ENCODE data around the gene RBM41. TPM values are rescaled to one million over a fixed set of nuclear protein-coding genes. Genes with fewer than 3 reads are reported as not detected.
"Not testable (repeated sequence)": the region's sequence is repeated elsewhere in the genome, so short reads cannot be mapped to it uniquely, and the experiment has no call there.

Gene RBM41
- total RNA-seq (2021) (31.2 and 31.5 TPM in 2 replicates), Bru-seq, nascent RNA (percentile 88 among the genes with signal in this experiment), BruChase-seq, experiment 1, labeled RNA remaining after a 2-hour chase (percentile 92 among the genes with signal in this experiment), BruChase-seq, experiment 2, labeled RNA remaining after a 6-hour chase (percentile 81 among the genes with signal in this experiment)
- long read RNA-seq, transcript RBM41-201 (7 exons, 1,662 nt) = major isoform, 7 of 25 reads
- long read RNA-seq, partial matches to known transcripts = 7 of 25 reads
- long read RNA-seq, other reads (novel, unspliced or antisense) = 11 of 25 reads

GRCh38 chrX:107118322-107119147 is at the start of gene RBM41:
TSS of gene RBM41 (minus strand) at chrX:107118822. CDS start at chrX:107118773, 49 bp downstream.
- H3K9me3 ChIP-seq (ENCODE audit: insufficient read depth, low read depth) = no peaks in the 10 kb centered on the region
- TF ChIP-seq EZH2 (IDR thresholded peaks at IDR 0.05; ENCODE audit: low read depth) = no peak
- TF ChIP-seq, protein P1, sequence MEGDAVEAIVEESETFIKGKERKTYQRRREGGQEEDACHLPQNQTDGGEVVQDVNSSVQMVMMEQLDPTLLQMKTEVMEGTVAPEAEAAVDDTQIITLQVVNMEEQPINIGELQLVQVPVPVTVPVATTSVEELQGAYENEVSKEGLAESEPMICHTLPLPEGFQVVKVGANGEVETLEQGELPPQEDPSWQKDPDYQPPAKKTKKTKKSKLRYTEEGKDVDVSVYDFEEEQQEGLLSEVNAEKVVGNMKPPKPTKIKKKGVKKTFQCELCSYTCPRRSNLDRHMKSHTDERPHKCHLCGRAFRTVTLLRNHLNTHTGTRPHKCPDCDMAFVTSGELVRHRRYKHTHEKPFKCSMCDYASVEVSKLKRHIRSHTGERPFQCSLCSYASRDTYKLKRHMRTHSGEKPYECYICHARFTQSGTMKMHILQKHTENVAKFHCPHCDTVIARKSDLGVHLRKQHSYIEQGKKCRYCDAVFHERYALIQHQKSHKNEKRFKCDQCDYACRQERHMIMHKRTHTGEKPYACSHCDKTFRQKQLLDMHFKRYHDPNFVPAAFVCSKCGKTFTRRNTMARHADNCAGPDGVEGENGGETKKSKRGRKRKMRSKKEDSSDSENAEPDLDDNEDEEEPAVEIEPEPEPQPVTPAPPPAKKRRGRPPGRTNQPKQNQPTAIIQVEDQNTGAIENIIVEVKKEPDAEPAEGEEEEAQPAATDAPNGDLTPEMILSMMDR (conservative IDR thresholded peaks at IDR 0.05) = no peak
- peaks cover 25% of the 10 kb centered on the region for H3K36me3 ChIP-seq (ENCODE audit: low read depth)
- H3K4me3 ChIP-seq = peak within 1 kb of the TSS; percentile 84
- H3K27me3 ChIP-seq (ENCODE audit: insufficient read depth, low read depth) = no peaks in the 10 kb centered on the region
- peak within 1 kb of the TSS; percentile 96 for H2AFZ ChIP-seq
- intact Hi-C loops (cut with micrococcal nuclease; ENCODE audit: unreplicated experiment) = loop anchor here (5.0 to 10.0 kb wide), 2 partner anchors 89 to 224 kb away; partner anchors contain the start of genes DNAAF6 and NUP62CL
- H3K79me2 ChIP-seq (ENCODE audit: low read depth) = peaks cover 20% of the 10 kb centered on the region
- BruUV-seq (replicated peaks) = TSS peak; percentile 47
- H3K4me2 ChIP-seq = peak within 1 kb of the TSS; percentile 95
- H3K27ac ChIP-seq = no peak within 1 kb of the TSS
- POLR2A ChIA-PET (ENCODE audit: unreplicated experiment) = interaction anchor here (0.7 kb wide), 1 partner anchor 177 kb away, joined by 5 read pairs; no protein-coding TSS in a partner anchor
- no peaks in the 10 kb centered on the region for H3K9me2 ChIP-seq (ENCODE audit: insufficient read depth)
- CTCF ChIA-PET = no interaction called here
- H3F3A ChIP-seq (ENCODE audit: insufficient read depth, low read depth) = no peaks in the 10 kb centered on the region; the same call in 1 of the 2 replicates
- peak; percentile 72 to 81 for DNase-seq
- H4K20me1 ChIP-seq (ENCODE audit: insufficient read depth) = no peaks in the 10 kb centered on the region
- H3K4me1 ChIP-seq (replicated peaks; ENCODE audit: insufficient read depth) = peaks cover 18% of the 10 kb centered on the region

- no peaks in the 10 kb centered on the region for H3K27me3 ChIP-seq (ENCODE audit: insufficient read depth, low read depth)
- no peaks in the 10 kb centered on the region for H3K9me3 ChIP-seq (ENCODE audit: insufficient read depth, low read depth)
- no peak overlapping the region for H3K4me2 ChIP-seq
- no peaks in the 10 kb centered on the region for H3K79me2 ChIP-seq (ENCODE audit: low read depth)
- no peaks in the 10 kb centered on the region for H3K4me1 ChIP-seq (replicated peaks; ENCODE audit: insufficient read depth)
- H3K9me2 ChIP-seq (ENCODE audit: insufficient read depth) = 0 out of 2 replicates have a peak, but pooled peaks cover 4% of the 10 kb centered on the region
- no TSS peak for BruUV-seq (replicated peaks)
- H3K4me3 ChIP-seq = no peak overlapping the region
- ChIA-PET CTCF (interaction anchor here (0.6 kb wide), 1 partner anchor 726 kb away, joined by 3 read pairs; no protein-coding TSS in a partner anchor), POLR2A (ENCODE audit: unreplicated experiment) (no interaction called here)
- no peak for TF ChIP-seq EZH2 (IDR thresholded peaks at IDR 0.05; ENCODE audit: low read depth)
- TF ChIP-seq, protein P1 (conservative IDR thresholded peaks at IDR 0.05) = no peak
- no peaks in the 10 kb centered on the region for H3F3A ChIP-seq (ENCODE audit: insufficient read depth, low read depth)
- H3K27ac ChIP-seq = no peak overlapping the region
- intact Hi-C loops (cut with micrococcal nuclease; ENCODE audit: unreplicated experiment) = no loop called here
- no peak for DNase-seq
- H4K20me1 ChIP-seq (ENCODE audit: insufficient read depth) = no peaks in the 10 kb centered on the region
- H2AFZ ChIP-seq = no peak overlapping the region
- no peaks in the 10 kb centered on the region for H3K36me3 ChIP-seq (ENCODE audit: low read depth)
Measured at GRCh38 chrX:107168257-107168656, 49.6 kb upstream of the RBM41 start.

DNA sequence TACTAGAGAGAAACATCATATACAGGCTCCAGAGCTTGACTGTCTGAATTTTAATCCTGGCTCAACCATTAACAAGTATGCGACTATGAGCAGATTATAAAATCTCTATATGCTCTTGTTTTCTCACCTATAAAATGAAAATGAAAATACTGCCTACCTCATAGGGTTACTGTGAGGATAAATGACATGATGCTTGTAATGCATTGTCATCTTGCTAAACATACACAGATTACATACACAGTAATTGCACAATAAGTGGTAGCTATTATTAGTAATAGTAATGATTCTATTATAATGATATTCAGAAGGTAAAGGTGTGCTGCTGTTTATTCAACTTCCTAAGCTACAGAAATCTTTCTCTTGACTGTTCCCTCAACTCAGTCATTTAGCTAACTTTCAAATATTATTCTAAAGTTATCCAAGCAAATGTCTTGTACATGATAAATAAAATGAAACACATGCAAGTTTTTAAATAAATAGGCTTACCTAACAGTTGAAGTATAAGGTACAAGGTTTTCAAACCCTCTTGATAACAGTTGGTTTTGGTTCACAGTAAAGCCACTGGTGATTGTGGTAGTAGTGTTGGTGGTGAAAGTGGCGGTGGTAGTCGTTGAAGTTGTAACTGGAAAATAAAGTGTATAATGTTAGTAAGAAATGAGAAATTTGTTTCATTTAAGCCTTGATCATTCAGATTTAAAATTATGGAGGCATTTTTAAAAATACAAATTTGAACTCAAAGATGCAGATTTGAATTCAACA is 48.7 kb upstream of the RBM41 start:
- no TSS peak for BruUV-seq (replicated peaks)

DNA sequence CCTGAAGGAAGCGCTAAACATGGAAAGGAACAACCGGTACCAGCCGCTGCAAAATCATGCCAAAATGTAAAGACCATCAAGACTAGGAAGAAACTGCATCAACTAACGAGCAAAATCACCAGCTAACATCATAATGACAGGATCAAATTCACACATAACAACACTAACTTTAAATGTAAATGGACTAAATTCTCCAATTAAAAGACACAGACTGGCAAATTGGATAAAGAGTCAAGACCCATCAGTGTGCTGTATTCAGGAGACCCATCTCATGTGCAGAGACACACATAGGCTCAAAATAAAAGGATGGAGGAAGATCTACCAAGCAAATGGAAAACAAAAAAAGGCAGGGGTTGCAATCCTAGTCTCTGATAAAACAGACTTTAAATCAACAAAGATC is 39.0 kb upstream of the RBM41 start:
- H2AFZ ChIP-seq; H3K4me3 ChIP-seq; H3K27me3 ChIP-seq (ENCODE audit: insufficient read depth, low read depth); H3F3A ChIP-seq (ENCODE audit: insufficient read depth, low read depth); intact Hi-C loops (cut with micrococcal nuclease; ENCODE audit: unreplicated experiment); H3K9me2 ChIP-seq (ENCODE audit: insufficient read depth); BruUV-seq (replicated peaks); H3K36me3 ChIP-seq (ENCODE audit: low read depth); H3K79me2 ChIP-seq (ENCODE audit: low read depth); H4K20me1 ChIP-seq (ENCODE audit: insufficient read depth); H3K4me2 ChIP-seq; H3K9me3 ChIP-seq (ENCODE audit: insufficient read depth, low read depth); POLR2A ChIA-PET (ENCODE audit: unreplicated experiment); DNase-seq; CTCF ChIA-PET; H3K27ac ChIP-seq: not testable (repeated sequence)
- H3K4me1 ChIP-seq (replicated peaks; ENCODE audit: insufficient read depth) = peaks cover 15% of the 10 kb centered on the region

More for the DNA sequence above, 48.7 kb upstream of the RBM41 start:
- DNase-seq = no peak
- H4K20me1 ChIP-seq (ENCODE audit: insufficient read depth) = no peaks in the 10 kb centered on the region
- H3K4me3 ChIP-seq = no peak overlapping the region
- H3K27ac ChIP-seq = no peak overlapping the region
- no peak overlapping the region for H2AFZ ChIP-seq
- H3K4me1 ChIP-seq (replicated peaks; ENCODE audit: insufficient read depth) = no peaks in the 10 kb centered on the region
- no peaks in the 10 kb centered on the region for H3K79me2 ChIP-seq (ENCODE audit: low read depth)
- TF ChIP-seq, protein P1 (conservative IDR thresholded peaks at IDR 0.05) = no peak
- TF ChIP-seq EZH2 (IDR thresholded peaks at IDR 0.05; ENCODE audit: low read depth) = no peak
- no peak overlapping the region for H3K4me2 ChIP-seq
- H3K36me3 ChIP-seq (ENCODE audit: low read depth) = no peaks in the 10 kb centered on the region
- ChIA-PET CTCF (no interaction called here), POLR2A (ENCODE audit: unreplicated experiment) (no interaction called here)
- intact Hi-C loops (cut with micrococcal nuclease; ENCODE audit: unreplicated experiment) = no loop called here
- H3F3A ChIP-seq (ENCODE audit: insufficient read depth, low read depth) = no peaks in the 10 kb centered on the region
- H3K27me3 ChIP-seq (ENCODE audit: insufficient read depth, low read depth) = no peaks in the 10 kb centered on the region
- no peaks in the 10 kb centered on the region for H3K9me2 ChIP-seq (ENCODE audit: insufficient read depth)
- no peaks in the 10 kb centered on the region for H3K9me3 ChIP-seq (ENCODE audit: insufficient read depth, low read depth)

Measured in PC-9 (cell line).